ENCODE data around the gene ATL2.
"Not testable (repeated sequence)": the region's sequence is repeated elsewhere in the genome, so short reads cannot be mapped to it uniquely, and the experiment has no call there.

ATL2 gene

GRCh38 chr2:38259311-38259710 lies 117.8 kb downstream of the ATL2 start:
- no peak for DNase-seq (ENCODE audit: insufficient read length, low spot score)
- no peak for TF ChIP-seq POU2F2 (IDR thresholded peaks at IDR 0.05; ENCODE audit: low read depth, low read length)
- TF ChIP-seq POLR2A (IDR thresholded peaks at IDR 0.05; ENCODE audit: low read depth, low read length) = no peak
- no peak for TF ChIP-seq SPI1 (IDR thresholded peaks at IDR 0.05; ENCODE audit: low read depth, low read length)
- TF ChIP-seq POLR2AphosphoS5 (IDR thresholded peaks at IDR 0.05; ENCODE audit: low read depth, low read length) = no peak
- TF ChIP-seq PAX5 (IDR thresholded peaks at IDR 0.05; ENCODE audit: insufficient read depth, low read length, severe bottlenecking) = no peak
- no peak for TF ChIP-seq TAF1 (IDR thresholded peaks at IDR 0.05; ENCODE audit: low read depth, low read length)
- FAIRE-seq = no peak

GRCh38 chr2:38257680-38258079 lies 119.4 kb downstream of the ATL2 start:
- not testable (repeated sequence) for DNase-seq (ENCODE audit: insufficient read length, low spot score); FAIRE-seq

GRCh38 chr2:38256610-38257009 lies 120.5 kb downstream of the ATL2 start:
- TF ChIP-seq PAX5 (IDR thresholded peaks at IDR 0.05; ENCODE audit: insufficient read depth, low read length, severe bottlenecking) = no peak
- FAIRE-seq (no peak), DNase-seq (ENCODE audit: insufficient read length, low spot score) (no peak)

GRCh38 chr2:38255211-38255610 lies 121.9 kb downstream of the ATL2 start:
- no peak for DNase-seq (ENCODE audit: insufficient read length, low spot score)
- TF ChIP-seq POLR2AphosphoS5 (IDR thresholded peaks at IDR 0.05; ENCODE audit: low read depth, low read length) (no peak), SPI1 (IDR thresholded peaks at IDR 0.05; ENCODE audit: low read depth, low read length) (no peak), TAF1 (IDR thresholded peaks at IDR 0.05; ENCODE audit: low read depth, low read length) (no peak)
- FAIRE-seq = no peak

- TF ChIP-seq TAF1 (IDR thresholded peaks at IDR 0.05; ENCODE audit: low read depth, low read length) = no peak
- TF ChIP-seq SPI1 (IDR thresholded peaks at IDR 0.05; ENCODE audit: low read depth, low read length) = no peak
- TF ChIP-seq POLR2A (IDR thresholded peaks at IDR 0.05; ENCODE audit: low read depth, low read length) = no peak
- no peak for TF ChIP-seq PAX5 (IDR thresholded peaks at IDR 0.05; ENCODE audit: insufficient read depth, low read length, severe bottlenecking)
- no peak for TF ChIP-seq POLR2AphosphoS5 (IDR thresholded peaks at IDR 0.05; ENCODE audit: low read depth, low read length)
- TF ChIP-seq POU2F2 (IDR thresholded peaks at IDR 0.05; ENCODE audit: low read depth, low read length) = no peak
- DNase-seq (ENCODE audit: insufficient read length, low spot score) = no peak
- FAIRE-seq = no peak
Measured at GRCh38 chr2:38254796-38255195, 122.3 kb downstream of the ATL2 start.

GRCh38 chr2:38251940-38252339 lies 125.1 kb downstream of the ATL2 start:
- FAIRE-seq (no peak), DNase-seq (ENCODE audit: insufficient read length, low spot score) (no peak)
- peak; percentile 71 for TF ChIP-seq SPI1 (IDR thresholded peaks at IDR 0.05; ENCODE audit: low read depth, low read length)
- no peak for TF ChIP-seq POLR2A (IDR thresholded peaks at IDR 0.05; ENCODE audit: low read depth, low read length)
- no peak for TF ChIP-seq POLR2AphosphoS5 (IDR thresholded peaks at IDR 0.05; ENCODE audit: low read depth, low read length)
- no peak for TF ChIP-seq PAX5 (IDR thresholded peaks at IDR 0.05; ENCODE audit: insufficient read depth, low read length, severe bottlenecking)
- no peak for TF ChIP-seq TAF1 (IDR thresholded peaks at IDR 0.05; ENCODE audit: low read depth, low read length)

- TF ChIP-seq TAF1 (IDR thresholded peaks at IDR 0.05; ENCODE audit: low read depth, low read length) = no peak
- TF ChIP-seq POU2F2 (IDR thresholded peaks at IDR 0.05; ENCODE audit: low read depth, low read length) = no peak
- TF ChIP-seq SPI1 (IDR thresholded peaks at IDR 0.05; ENCODE audit: low read depth, low read length) = no peak
- no peak for TF ChIP-seq POLR2AphosphoS5 (IDR thresholded peaks at IDR 0.05; ENCODE audit: low read depth, low read length)
- TF ChIP-seq PAX5 (IDR thresholded peaks at IDR 0.05; ENCODE audit: insufficient read depth, low read length, severe bottlenecking) = no peak
- TF ChIP-seq POLR2A (IDR thresholded peaks at IDR 0.05; ENCODE audit: low read depth, low read length) = no peak
- DNase-seq (ENCODE audit: insufficient read length, low spot score) (no peak), FAIRE-seq (no peak)
Measured at GRCh38 chr2:38248707-38249106, 128.4 kb downstream of the ATL2 start.

- FAIRE-seq (no peak), DNase-seq (ENCODE audit: insufficient read length, low spot score) (no peak)
- TF ChIP-seq POLR2AphosphoS5 (IDR thresholded peaks at IDR 0.05; ENCODE audit: low read depth, low read length) (no peak), PAX5 (IDR thresholded peaks at IDR 0.05; ENCODE audit: insufficient read depth, low read length, severe bottlenecking) (no peak), POLR2A (IDR thresholded peaks at IDR 0.05; ENCODE audit: low read depth, low read length) (no peak), SPI1 (IDR thresholded peaks at IDR 0.05; ENCODE audit: low read depth, low read length) (no peak), POU2F2 (IDR thresholded peaks at IDR 0.05; ENCODE audit: low read depth, low read length) (no peak), TAF1 (IDR thresholded peaks at IDR 0.05; ENCODE audit: low read depth, low read length) (no peak)
Measured at GRCh38 chr2:38248255-38248654, 128.8 kb downstream of the ATL2 start.

GRCh38 chr2:38246105-38246504 lies 131.0 kb downstream of the ATL2 start:
- TF ChIP-seq SPI1 (IDR thresholded peaks at IDR 0.05; ENCODE audit: low read depth, low read length) = no peak
- no peak for TF ChIP-seq POLR2AphosphoS5 (IDR thresholded peaks at IDR 0.05; ENCODE audit: low read depth, low read length)
- no peak for DNase-seq (ENCODE audit: insufficient read length, low spot score)
- no peak for FAIRE-seq

- DNase-seq (ENCODE audit: insufficient read length, low spot score) (no peak), FAIRE-seq (no peak)
Measured at GRCh38 chr2:38245114-38245641, 131.9 kb downstream of the ATL2 start.

GRCh38 chr2:38244301-38244700 lies 132.8 kb downstream of the ATL2 start:
- DNase-seq (ENCODE audit: insufficient read length, low spot score) (no peak), FAIRE-seq (no peak)
- TF ChIP-seq PAX5 (IDR thresholded peaks at IDR 0.05; ENCODE audit: insufficient read depth, low read length, severe bottlenecking) (no peak), TAF1 (IDR thresholded peaks at IDR 0.05; ENCODE audit: low read depth, low read length) (no peak), POLR2AphosphoS5 (IDR thresholded peaks at IDR 0.05; ENCODE audit: low read depth, low read length) (no peak), POLR2A (IDR thresholded peaks at IDR 0.05; ENCODE audit: low read depth, low read length) (no peak), POU2F2 (IDR thresholded peaks at IDR 0.05; ENCODE audit: low read depth, low read length) (no peak), SPI1 (IDR thresholded peaks at IDR 0.05; ENCODE audit: low read depth, low read length) (no peak)

More at GRCh38 chr2:38245114-38245641, 131.9 kb downstream of the ATL2 start:
- TF ChIP-seq SPI1 (IDR thresholded peaks at IDR 0.05; ENCODE audit: low read depth, low read length) = no peak

Data from GM12891 (cell line).